ENCODE data around the gene ACTA2.

The ACTA2 gene

DNA sequence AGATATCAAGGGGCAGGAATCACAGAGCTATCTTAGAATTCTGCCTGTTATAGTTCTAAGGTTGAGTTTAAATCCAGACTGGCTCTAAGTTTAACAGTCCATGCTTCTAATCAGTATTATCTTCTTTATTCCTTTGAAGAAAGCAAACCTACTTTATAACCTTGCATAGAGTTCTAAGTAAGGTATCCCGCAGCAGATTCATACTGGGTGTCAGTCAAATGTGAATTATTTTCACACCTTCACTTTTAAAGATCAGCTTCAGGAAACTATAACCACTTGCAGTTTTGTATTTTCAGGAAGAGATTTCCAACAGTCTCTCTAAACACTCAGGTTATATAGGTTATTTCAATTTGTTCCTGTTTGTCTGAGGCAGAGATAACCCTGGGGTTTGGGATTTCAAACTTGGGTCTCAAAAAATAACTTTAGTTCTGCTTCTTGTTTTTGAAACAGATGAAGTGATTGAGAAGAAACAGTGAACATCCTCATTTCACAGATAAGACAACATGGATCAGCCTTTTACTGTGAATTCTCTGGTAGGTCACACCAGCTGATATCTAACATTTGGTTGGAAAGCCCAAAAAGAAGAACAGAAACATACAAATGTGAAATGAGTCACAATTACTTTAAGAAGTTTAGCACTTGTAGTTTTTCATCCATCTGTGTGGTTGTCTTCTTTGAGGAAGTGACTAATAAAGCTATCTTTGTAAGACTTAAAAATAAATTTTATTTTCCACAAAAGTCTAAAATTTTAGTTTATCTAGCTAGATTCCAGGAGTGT lies 51.2 kb downstream of the ACTA2 start:
- DNase-seq (ENCODE audit: low read depth, low spot score) = no peak
- CTCF ChIA-PET = interaction anchor here (1.7 to 7.1 kb wide), 4 partner anchors 10 to 128 kb away, joined by 5 to 41 read pairs (median 16); no protein-coding TSS in a partner anchor
- TF ChIP-seq, protein P1, sequence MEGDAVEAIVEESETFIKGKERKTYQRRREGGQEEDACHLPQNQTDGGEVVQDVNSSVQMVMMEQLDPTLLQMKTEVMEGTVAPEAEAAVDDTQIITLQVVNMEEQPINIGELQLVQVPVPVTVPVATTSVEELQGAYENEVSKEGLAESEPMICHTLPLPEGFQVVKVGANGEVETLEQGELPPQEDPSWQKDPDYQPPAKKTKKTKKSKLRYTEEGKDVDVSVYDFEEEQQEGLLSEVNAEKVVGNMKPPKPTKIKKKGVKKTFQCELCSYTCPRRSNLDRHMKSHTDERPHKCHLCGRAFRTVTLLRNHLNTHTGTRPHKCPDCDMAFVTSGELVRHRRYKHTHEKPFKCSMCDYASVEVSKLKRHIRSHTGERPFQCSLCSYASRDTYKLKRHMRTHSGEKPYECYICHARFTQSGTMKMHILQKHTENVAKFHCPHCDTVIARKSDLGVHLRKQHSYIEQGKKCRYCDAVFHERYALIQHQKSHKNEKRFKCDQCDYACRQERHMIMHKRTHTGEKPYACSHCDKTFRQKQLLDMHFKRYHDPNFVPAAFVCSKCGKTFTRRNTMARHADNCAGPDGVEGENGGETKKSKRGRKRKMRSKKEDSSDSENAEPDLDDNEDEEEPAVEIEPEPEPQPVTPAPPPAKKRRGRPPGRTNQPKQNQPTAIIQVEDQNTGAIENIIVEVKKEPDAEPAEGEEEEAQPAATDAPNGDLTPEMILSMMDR (IDR thresholded peaks at IDR 0.05; ENCODE audit: insufficient read depth, low read length, missing control alignments) = no peak
- POLR2A ChIA-PET = interaction anchor here (0.6 to 1.3 kb wide), 3 partner anchors 13 to 19 kb away, joined by 3 to 5 read pairs (median 3); no protein-coding TSS in a partner anchor
- no peak overlapping the region for H3K4me3 ChIP-seq (ENCODE audit: low read depth, low read length)

DNA sequence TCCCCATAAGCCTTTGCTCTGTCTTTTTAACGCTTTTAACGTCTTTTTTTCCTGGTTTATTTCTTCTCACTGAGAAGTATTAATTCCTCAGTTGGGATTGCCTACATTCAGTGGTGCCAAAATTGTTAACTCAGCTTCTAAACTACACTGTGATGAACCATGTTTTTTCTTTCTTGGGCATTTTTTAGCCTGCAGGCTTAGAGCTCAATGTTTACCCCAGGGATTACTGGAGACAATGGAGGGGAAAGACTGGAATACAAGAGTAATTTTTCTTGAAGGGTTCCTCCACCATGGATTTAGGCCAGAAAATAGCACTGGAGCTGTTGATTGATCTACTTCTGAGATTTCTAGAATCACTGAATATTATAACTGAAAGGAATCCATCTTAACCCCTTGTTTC lies 52.7 kb downstream of the ACTA2 start:
- no peak overlapping the region for H3K4me3 ChIP-seq (ENCODE audit: low read depth, low read length)
- TF ChIP-seq, protein P1 (IDR thresholded peaks at IDR 0.05; ENCODE audit: insufficient read depth, low read length, missing control alignments) = no peak
- ChIA-PET CTCF (interaction anchor here (1.5 to 7.1 kb wide), 4 partner anchors 8 to 317 kb away, joined by 4 to 41 read pairs (median 15); partner anchors contain the start of gene RNLS), POLR2A (no interaction called here)
- no peak for DNase-seq (ENCODE audit: low read depth, low spot score)

DNA sequence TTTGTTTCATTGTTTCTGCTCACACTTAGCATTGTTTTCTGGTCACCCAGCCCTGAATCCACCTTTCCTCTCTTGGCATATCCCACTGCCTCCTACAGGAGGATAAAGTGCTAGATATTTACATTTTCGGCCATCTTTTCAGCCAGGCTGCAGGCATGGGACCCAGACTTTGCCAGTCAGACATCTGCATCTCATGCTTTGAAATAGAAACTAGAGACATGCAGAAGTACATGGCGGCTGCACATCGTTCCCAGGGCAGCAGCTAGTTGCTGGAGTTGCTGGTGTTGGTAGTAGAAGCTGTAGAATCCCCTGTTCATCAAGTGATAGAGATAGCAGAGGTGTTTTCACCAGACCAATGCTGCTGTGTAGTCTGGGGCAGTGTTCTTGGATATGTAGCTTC lies 53.8 kb downstream of the ACTA2 start:
- CTCF ChIA-PET = interaction anchor here (1.5 to 7.1 kb wide), 3 partner anchors 35 to 64 kb away, joined by 3 to 41 read pairs (median 25); no protein-coding TSS in a partner anchor
- POLR2A ChIA-PET = no interaction called here
- no peak for DNase-seq (ENCODE audit: low read depth, low spot score)
- TF ChIP-seq, protein P1 (IDR thresholded peaks at IDR 0.05; ENCODE audit: insufficient read depth, low read length, missing control alignments) = no peak
- H3K4me3 ChIP-seq (ENCODE audit: low read depth, low read length) = no peak overlapping the region

DNA sequence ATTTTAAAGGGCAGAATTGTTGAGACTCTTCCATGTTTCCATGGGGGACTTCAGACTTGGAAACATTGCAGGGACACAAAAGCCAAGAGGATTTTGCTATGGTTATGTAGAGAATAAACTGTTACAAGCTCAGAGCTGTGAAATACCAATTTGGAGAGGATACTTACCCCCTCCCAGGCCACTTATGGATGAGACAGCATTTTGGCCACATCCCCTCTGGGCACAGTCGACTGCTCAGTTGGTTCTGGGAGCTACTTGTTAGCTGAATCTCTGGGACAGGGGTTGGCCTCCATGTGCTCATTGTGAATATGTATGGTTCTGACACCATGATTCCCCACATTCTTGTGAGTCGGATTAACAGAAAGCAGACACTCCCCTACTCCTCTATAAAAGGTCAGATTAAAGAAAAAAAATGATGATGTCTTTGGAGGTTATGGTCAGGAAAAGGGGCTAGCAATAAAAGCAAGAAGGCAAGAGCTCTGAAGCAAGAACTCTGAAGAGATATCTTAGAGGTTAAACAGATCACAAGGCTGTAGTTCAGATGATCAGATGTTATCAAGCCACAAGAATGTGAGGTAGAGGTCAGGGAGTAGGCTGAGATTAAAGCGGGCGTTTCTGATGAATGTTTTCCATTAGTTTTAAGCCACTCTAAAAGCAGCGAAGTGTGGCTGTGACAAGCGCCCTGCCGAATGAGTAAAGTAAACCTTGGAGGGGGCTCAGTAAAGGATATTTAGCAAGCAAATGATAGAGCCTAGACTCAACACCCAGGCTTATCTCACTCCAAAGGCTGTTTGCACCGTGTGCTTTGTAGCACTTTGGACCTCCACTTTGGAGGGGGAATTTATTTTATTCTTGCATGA lies 55.3 kb downstream of the ACTA2 start:
- CTCF ChIA-PET = interaction anchor here (0.9 to 7.1 kb wide), 5 partner anchors 8 to 61 kb away, joined by 3 to 41 read pairs (median 3); no protein-coding TSS in a partner anchor
- TF ChIP-seq, protein P1 (IDR thresholded peaks at IDR 0.05; ENCODE audit: insufficient read depth, low read length, missing control alignments) = no peak
- H3K4me3 ChIP-seq (ENCODE audit: low read depth, low read length) = no peak overlapping the region
- DNase-seq (ENCODE audit: low read depth, low spot score) = no peak
- POLR2A ChIA-PET = interaction anchor here (0.7 kb wide), 1 partner anchor 46 kb away, joined by 3 read pairs; no protein-coding TSS in a partner anchor

GRCh38 chr10:88896372-88896993 lies 56.1 kb downstream of the ACTA2 start:
- POLR2A ChIA-PET = no interaction called here
- CTCF ChIA-PET = interaction anchor here (1.3 to 7.1 kb wide), 4 partner anchors 8 to 61 kb away, joined by 3 to 41 read pairs (median 6); no protein-coding TSS in a partner anchor
- H3K4me3 ChIP-seq (ENCODE audit: low read depth, low read length) = no peak overlapping the region
- DNase-seq (ENCODE audit: low read depth, low spot score) = no peak
- TF ChIP-seq, protein P1 (IDR thresholded peaks at IDR 0.05; ENCODE audit: insufficient read depth, low read length, missing control alignments) = no peak
